GM18502 (cell line): ENCODE data around the gene MTHFD2L.
A peak's percentile ranks its signal among the peaks of the same experiment; 100 is the strongest.
"Not testable (repeated sequence)": the region's sequence is repeated elsewhere in the genome, so short reads cannot be mapped to it uniquely, and the experiment has no call there.

Source experiments
- ATAC-seq: cut with Tn5 transposase; IDR thresholded peaks from one replicate; pipeline ENCODE4 v1.9.1; 2021; ENCODE audit warnings: mild to moderate bottlenecking; ENCODE audit not compliant: unreplicated experiment, poor library complexity

Gene MTHFD2L

GRCh38 chr4:74132188-74132587 lies 25.7 kb upstream of the MTHFD2L start:
- not testable (repeated sequence) for ATAC-seq

GRCh38 chr4:74132944-74133343 lies 25.0 kb upstream of the MTHFD2L start:
- ATAC-seq: no peak

DNA sequence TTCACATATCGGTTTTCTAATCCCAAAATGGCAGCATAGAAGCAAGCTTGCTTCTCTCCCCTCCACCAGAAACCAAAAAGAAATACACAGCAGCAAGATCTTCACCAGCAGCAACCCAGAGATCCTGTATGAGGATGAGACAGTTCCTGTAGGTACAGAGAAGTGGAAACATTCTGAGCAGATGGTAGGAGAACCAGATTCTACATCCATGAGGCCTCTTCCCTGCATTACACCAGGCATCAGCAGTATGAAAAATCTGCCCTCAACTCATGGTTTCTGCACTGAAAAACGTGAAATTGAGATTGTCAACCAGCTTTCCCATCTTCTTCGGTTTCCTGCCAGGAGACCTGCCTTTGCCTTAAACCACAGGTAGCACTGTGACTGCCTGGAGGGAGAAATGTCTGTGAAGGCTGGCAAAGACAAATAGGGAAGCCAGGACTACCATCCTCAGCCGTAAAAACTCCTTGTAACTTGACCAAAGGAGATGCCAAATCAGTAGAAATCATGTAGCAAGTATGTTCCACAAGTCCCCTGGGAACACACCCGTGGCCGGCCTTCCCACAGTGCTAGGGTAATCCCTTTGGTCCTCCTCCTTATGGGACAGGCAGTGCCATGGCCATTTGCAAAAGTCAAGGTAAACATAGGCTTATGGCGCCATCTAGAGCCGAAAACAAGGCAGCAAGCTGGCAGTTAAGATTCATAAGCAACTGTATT lies 24.0 kb upstream of the MTHFD2L start:
- peak; percentile 78 for ATAC-seq

DNA sequence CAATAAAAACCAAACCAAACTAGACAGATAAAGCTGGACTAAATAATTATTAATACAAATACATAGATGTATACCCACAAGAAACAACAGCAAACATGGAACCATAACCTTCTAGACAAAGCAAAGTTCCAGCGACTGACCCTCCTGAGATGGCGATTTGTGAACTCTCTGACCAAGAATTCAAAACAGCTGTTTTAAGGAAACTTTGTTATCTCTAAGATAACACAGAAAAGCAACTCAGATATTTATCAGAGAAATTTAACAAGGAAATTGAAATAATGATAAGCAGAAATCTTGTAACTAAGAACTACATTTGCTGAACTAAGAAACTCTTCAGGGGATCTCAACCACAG lies 23.4 kb upstream of the MTHFD2L start:
- no peak for ATAC-seq

GRCh38 chr4:74146581-74147129 lies 11.3 kb upstream of the MTHFD2L start:
- ATAC-seq: no peak

DNA sequence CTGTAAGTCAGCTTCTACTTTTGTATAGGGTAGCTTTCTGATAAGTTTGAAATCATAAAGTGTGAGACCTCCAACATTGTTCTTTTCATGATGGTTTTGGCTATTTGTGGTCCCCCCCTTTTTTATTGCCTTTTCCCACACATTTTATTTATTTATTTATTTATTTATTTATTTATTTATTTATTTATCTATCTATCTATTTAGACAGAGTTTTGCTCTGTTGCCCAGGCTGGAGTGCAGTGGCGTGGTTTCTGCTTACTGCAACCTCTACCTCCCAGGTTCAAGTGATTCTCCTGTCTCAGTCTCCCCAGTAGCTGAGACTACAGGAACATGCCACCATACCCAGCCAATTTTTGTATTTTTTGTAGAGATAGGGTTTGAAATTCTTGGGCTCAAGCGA lies 9.7 kb upstream of the MTHFD2L start:
- no peak for ATAC-seq

GRCh38 chr4:74152836-74153235 lies 5.1 kb upstream of the MTHFD2L start:
- no peak for ATAC-seq

GRCh38 chr4:74156521-74156920 lies 1.4 kb upstream of the MTHFD2L start:
- ATAC-seq: no peak

GRCh38 chr4:74157154-74157553 lies 764 bp upstream of the MTHFD2L start:
- ATAC-seq: no peak

GRCh38 chr4:74158466-74159142 lies 686 bp downstream of the MTHFD2L start:
- no peak for ATAC-seq

DNA sequence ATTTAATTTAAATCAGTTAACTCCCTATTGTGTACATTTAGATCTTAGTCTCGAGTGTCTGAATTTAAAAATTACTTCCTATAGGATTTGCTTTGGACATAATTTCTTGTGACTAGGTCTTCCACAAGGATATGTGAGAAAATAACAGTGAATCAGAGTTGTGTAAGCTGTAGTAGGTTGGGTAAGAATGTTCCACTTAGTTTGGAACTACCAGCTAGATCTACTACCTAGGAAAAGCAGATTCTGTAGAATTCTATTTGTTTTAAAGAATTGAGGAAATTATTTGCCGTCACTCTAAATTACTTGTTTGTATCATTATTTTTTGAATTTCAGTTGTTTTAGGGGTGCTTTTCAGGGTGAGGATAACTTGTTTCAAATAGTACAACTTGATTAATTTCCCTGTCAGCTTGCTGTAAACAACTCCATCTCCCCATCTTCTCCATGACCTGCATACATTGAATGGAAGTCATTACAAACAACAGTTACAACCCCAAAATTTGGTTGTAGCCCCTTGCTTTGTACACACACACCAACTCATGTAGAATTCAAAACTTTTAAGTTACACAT lies 1.3 kb downstream of the MTHFD2L start:
- ATAC-seq: no peak

- no peak for ATAC-seq
These were observed 3.9 kb downstream of the MTHFD2L start for GRCh38 chr4:74161666-74162450.

GRCh38 chr4:74166135-74166534 lies 8.2 kb downstream of the MTHFD2L start:
- peak; percentile 49 for ATAC-seq

DNA sequence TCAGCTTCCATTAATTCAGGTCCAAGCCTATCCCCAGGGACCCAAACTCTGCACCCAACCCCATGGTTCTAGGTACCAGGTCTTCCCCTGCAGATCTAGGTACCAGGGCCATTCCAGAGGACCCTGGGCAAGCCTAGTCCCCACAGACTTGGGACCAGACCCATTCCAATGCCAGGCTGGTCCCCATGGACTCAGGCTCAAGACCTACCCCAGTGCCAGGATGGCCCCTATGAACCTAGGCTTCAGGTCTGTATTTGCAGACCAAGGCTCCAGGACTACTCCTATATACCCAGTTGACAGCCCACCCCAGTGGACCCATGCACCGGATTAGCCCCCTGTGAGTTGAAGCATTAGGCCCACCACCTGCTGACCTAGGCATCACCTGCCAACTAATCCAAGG lies 8.9 kb downstream of the MTHFD2L start:
- no peak for ATAC-seq

GRCh38 chr4:74167585-74167984 lies 9.7 kb downstream of the MTHFD2L start:
- no peak for ATAC-seq

DNA sequence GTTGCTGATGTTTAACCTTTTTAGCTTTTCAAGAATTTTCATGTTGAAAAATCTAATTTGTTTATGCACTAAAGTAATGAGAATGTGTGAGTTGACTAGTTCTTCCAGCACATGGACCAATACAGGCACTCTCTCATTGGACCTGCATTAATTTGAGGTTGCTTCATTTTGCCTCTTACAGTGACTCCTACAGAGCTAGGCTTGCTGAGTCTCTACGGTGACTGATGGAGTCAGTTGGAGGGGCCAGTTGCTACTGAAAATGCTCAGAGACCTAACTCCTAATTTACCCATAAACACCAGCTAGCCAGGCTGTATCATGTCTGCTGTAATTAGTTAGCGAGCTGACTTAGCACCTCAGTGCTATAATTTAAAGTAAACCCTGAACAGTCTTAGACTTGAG lies 10.9 kb downstream of the MTHFD2L start:
- no peak for ATAC-seq

GRCh38 chr4:74173321-74173720 lies 15.4 kb downstream of the MTHFD2L start:
- no peak for ATAC-seq

DNA sequence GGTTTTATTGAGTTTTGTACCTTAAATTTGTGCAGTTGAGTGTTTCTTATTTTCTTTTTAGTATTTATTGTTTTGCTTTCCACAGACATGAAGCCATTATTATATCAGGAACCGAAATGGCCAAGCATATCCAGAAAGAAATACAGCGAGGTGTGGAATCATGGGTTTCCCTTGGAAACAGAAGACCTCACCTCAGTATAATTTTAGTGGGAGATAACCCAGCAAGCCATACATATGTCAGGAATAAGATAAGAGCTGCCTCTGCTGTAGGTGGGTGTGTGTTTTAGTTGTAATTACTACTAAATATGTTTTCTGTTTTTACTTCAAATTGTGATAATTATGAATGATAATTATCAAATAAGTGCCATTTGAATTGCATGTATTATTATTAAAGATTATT lies 16.5 kb downstream of the MTHFD2L start:
- ATAC-seq: no peak

DNA sequence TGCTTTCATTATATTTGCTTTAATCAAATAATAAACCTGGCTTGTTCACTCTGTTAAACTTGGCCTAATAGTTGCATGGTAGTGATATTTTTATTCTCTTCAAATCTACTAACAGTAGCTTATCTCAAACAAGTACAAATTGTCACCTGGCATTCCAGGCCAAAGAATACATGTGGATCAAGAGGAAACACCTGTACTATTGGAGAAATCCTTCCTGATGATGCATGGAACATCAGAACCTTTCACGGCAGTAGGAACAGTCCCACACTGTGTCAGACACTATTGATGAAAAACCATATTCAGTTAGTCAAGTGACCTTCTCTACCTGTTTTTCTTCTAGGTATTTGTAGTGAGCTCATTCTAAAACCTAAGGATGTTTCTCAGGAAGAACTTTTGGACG lies 17.0 kb downstream of the MTHFD2L start:
- ATAC-seq: no peak

DNA sequence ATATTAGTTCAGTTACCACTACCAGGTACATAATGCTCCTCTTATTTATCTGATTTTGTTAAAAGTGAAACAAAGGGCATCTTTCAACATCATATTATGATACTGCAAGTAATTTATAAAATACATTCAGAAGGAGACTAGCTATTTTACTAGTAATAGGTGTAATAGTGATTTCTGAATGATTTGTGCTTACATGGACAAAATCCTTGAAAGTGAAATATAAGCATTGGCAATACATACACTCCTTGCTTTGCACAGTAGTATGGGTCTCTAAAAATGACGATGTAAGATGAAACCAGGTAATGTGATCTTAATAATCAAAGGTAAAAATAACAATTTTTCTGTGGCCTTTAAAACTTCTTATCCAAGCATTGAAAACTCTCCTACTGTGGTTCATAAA lies 17.5 kb downstream of the MTHFD2L start:
- ATAC-seq: no peak

GRCh38 chr4:74178798-74179197 lies 20.9 kb downstream of the MTHFD2L start:
- ATAC-seq: no peak
